ENCODE measurements around the gene SORBS1. TPM values are rescaled to one million over a fixed set of nuclear protein-coding genes. Genes with fewer than 3 reads are reported as not detected.

Gene SORBS1
- total and polyA plus RNA-seq, 12 donors, result 140 to 1,253 (median 1,042) TPM

GRCh38 chr10:95426482-95426881 lies 134.7 kb downstream of the SORBS1 start:
- DNase-seq (no peak), ATAC-seq (no peak)
- peaks cover 0 to 79% (median 9%) of the 10 kb centered on the region in 9 donors for H3K36me3 ChIP-seq
- TF ChIP-seq CTCF (IDR thresholded peaks at IDR 0.05), result no peak
- H3K27ac ChIP-seq, result peak overlapping the region in 7 of 10 donors; percentile 6 to 95 (median 75)
- intact Hi-C loops (cut with DNase I), result loop anchor here in 5 of 10 donors (5.0 to 10.0 kb wide), 2 partner anchors 49 to 52 kb away; no protein-coding TSS in a partner anchor
- no peaks in the 10 kb centered on the region for H3K9me3 ChIP-seq
- 66 to 68% methylated on average over 5 of the region's 5 CpGs for WGBS, 2 donors
- H3K4me1 ChIP-seq, result peaks cover 19 to 95% (median 74%) of the 10 kb centered on the region in 9 donors
- no peaks in the 10 kb centered on the region for H3K27me3 ChIP-seq
- no peak overlapping the region for H3K4me3 ChIP-seq

- Histone ChIP-seq H3K9me3 (no peaks in the 10 kb centered on the region), H3K27ac (peak overlapping the region in 6 of 10 donors; percentile 33 to 95 (median 80)), H3K4me1 (peaks cover 16 to 90% (median 68%) of the 10 kb centered on the region in 9 donors), H3K27me3 (no peaks in the 10 kb centered on the region), H3K36me3 (peaks cover 0 to 79% (median 9%) of the 10 kb centered on the region in 9 donors), H3K4me3 (no peak overlapping the region)
- TF ChIP-seq CTCF (IDR thresholded peaks at IDR 0.05), result no peak
- 55 to 59% methylated on average over 2 of the region's 2 CpGs for WGBS, 2 donors
- intact Hi-C loops (cut with DNase I), result loop anchor here in 5 of 10 donors (5.0 to 10.0 kb wide), 2 partner anchors 49 to 51 kb away; no protein-coding TSS in a partner anchor
- DNase-seq (no peak), ATAC-seq (no peak)
These were observed 135.3 kb downstream of the SORBS1 start for GRCh38 chr10:95425592-95426465.

GRCh38 chr10:95423164-95424005 lies 137.8 kb downstream of the SORBS1 start:
- intact Hi-C loops (cut with DNase I), result loop anchor here in 4 of 10 donors (5.0 to 10.0 kb wide), 2 partner anchors 46 to 49 kb away; no protein-coding TSS in a partner anchor
- WGBS, 2 donors, result 53 to 64% methylated on average over 6 of the region's 6 CpGs
- no peak for DNase-seq
- peak overlapping the region in 9 of 10 donors; percentile 8 to 97 (median 63) for H3K27ac ChIP-seq
- H3K4me3 ChIP-seq, result no peak overlapping the region
- H3K36me3 ChIP-seq, result peaks cover 0 to 92% (median 9%) of the 10 kb centered on the region in 9 donors
- H3K4me1 ChIP-seq, result peaks cover 6 to 91% (median 60%) of the 10 kb centered on the region in 9 donors
- ATAC-seq, result peak in 3 of 8 donors; percentile 14 to 37 (median 15)
- H3K27me3 ChIP-seq, result no peaks in the 10 kb centered on the region
- H3K9me3 ChIP-seq, result no peaks in the 10 kb centered on the region
- TF ChIP-seq CTCF (IDR thresholded peaks at IDR 0.05), result no peak

- TF ChIP-seq CTCF (IDR thresholded peaks at IDR 0.05), result no peak
- 63 to 73% methylated on average over 3 of the region's 3 CpGs for WGBS, 2 donors
- DNase-seq, result no peak
- no peaks in the 10 kb centered on the region for H3K9me3 ChIP-seq
- H3K36me3 ChIP-seq, result peaks cover 0 to 88% (median 5%) of the 10 kb centered on the region in 9 donors
- H3K27me3 ChIP-seq, result no peaks in the 10 kb centered on the region
- H3K4me3 ChIP-seq, result peak overlapping the region in 1 of 10 donors; percentile 20
- H3K27ac ChIP-seq, result peak overlapping the region in 8 of 10 donors; percentile 26 to 97 (median 78)
- H3K4me1 ChIP-seq, result peaks cover 6 to 91% (median 61%) of the 10 kb centered on the region in 9 donors
- intact Hi-C loops (cut with DNase I), result loop anchor here in 4 of 10 donors (5.0 to 10.0 kb wide), 2 partner anchors 45 to 47 kb away; no protein-coding TSS in a partner anchor
- ATAC-seq, result peak in 2 of 8 donors; percentile 24 to 30
These were observed 138.9 kb downstream of the SORBS1 start for GRCh38 chr10:95422233-95422632.
